H1 (cell line): ENCODE results near the gene MCF2L. TPM values are rescaled to one million over a fixed set of nuclear protein-coding genes. Genes with fewer than 3 reads are reported as not detected.

Experiments used
- CTCF ChIA-PET: fragments of 300-600 bp; sonication (Branson Sonifier 250); formaldehyde crosslinking; loops from one replicate; lab custom pipeline; 2021; ENCODE audit not compliant: partially characterized antibody; lab: Charles Lee
- POLR2A ChIA-PET: fragments of 300-600 bp; sonication (Branson Sonifier 250); formaldehyde crosslinking; loops from one replicate; lab custom pipeline; 2021; ENCODE audit warnings: inconsistent platforms; ENCODE audit not compliant: partially characterized antibody; lab: Charles Lee
- DNase-seq, 2 experiments: peaks; one replicate each; pipeline versions ENCODE4 v3.0.0 to v3.0.0-alpha.2; 2010 to 2022; ENCODE audit warnings: low spot score in 2 of 2, low read depth in 1 of 2, mixed read lengths in 1 of 2
- FAIRE-seq: peaks from 2 replicates; lab custom pipeline; 2011; peaks lifted over from hg19 to GRCh38; lab: Jason Lieb, UNC
- H2AFZ ChIP-seq: 2 replicates; pipeline ENCODE4 v1.8.1; 2012; ENCODE audit warnings: low read length, inconsistent platforms
- H2AK5ac ChIP-seq: 2 replicates; pipeline ENCODE4 v1.6.1; 2013; ENCODE audit warnings: low read depth, low read length
- H2BK120ac ChIP-seq: replicated peaks from 2 replicates; pipeline ENCODE3; 2013; ENCODE audit warnings: low read depth, low read length, inconsistent platforms
- H2BK12ac ChIP-seq: 2 replicates; pipeline ENCODE4 v1.6.1; 2013; ENCODE audit warnings: low read depth, low read length
- H2BK15ac ChIP-seq: 2 replicates; pipeline ENCODE4 v1.6.1; 2013; ENCODE audit warnings: low read length
- H2BK20ac ChIP-seq: 2 replicates; pipeline ENCODE4 v1.6.1; 2013; ENCODE audit warnings: low read length
- H2BK5ac ChIP-seq: 2 replicates; pipeline ENCODE4 v1.6.1; 2013; ENCODE audit warnings: low read depth, low read length
- H3K14ac ChIP-seq: 2 replicates; pipeline ENCODE4 v1.6.1; 2013; ENCODE audit warnings: inconsistent platforms; ENCODE audit not compliant: insufficient read length
- H3K18ac ChIP-seq: 2 replicates; pipeline ENCODE4 v1.6.1; 2013; ENCODE audit warnings: low read length; ENCODE audit errors: extremely low read depth
- H3K23ac ChIP-seq: 2 replicates; pipeline ENCODE4 v1.6.1; 2013; ENCODE audit warnings: inconsistent platforms; ENCODE audit not compliant: insufficient read length
- H3K23me2 ChIP-seq: 2 replicates; pipeline ENCODE4 v1.6.1; 2013; ENCODE audit warnings: low read depth, low read length
- H3K27ac ChIP-seq: 2 replicates; pipeline ENCODE4 v1.6.1; 2011; ENCODE audit warnings: low read depth, low read length, inconsistent platforms
- H3K27me3 ChIP-seq, 4 experiments: replicated peaks in 1 of 4; 1 replicate in 1 of 4; 2 replicates in 3 of 4; pipeline versions ENCODE4 v1.6.1 to v1.8.1; 2011 to 2013; ENCODE audit warnings: low read length in 3 of 4, mild to moderate bottlenecking in 3 of 4, inconsistent platforms in 2 of 4, mixed read lengths in 2 of 4, moderate library complexity in 1 of 4; ENCODE audit not compliant: control insufficient read depth in 3 of 4, insufficient read depth in 3 of 4; ENCODE audit errors: extremely low read depth in 1 of 4
- H3K36me3 ChIP-seq, 4 experiments: 2 replicates each; pipeline versions ENCODE4 v1.6.1 to v1.8.1; 2011 to 2013; ENCODE audit warnings: mild to moderate bottlenecking in 4 of 4, low read length in 3 of 4, moderate library complexity in 2 of 4, control low read depth in 1 of 4, inconsistent platforms in 1 of 4; ENCODE audit not compliant: insufficient read depth in 4 of 4, control insufficient read depth in 2 of 4
- H3K4ac ChIP-seq: replicated peaks from 2 replicates; pipeline ENCODE3; 2013; ENCODE audit warnings: low read length, low read depth, mixed read lengths, inconsistent platforms; ENCODE audit not compliant: insufficient read length
- H3K4me1 ChIP-seq, 4 experiments: replicated peaks in 1 of 4; 1 replicate in 1 of 4; 2 replicates in 3 of 4; pipeline versions ENCODE4 v1.6.1 to v1.8.1; 2011 to 2013; ENCODE audit warnings: low read length in 3 of 4, inconsistent platforms in 2 of 4, mixed read lengths in 1 of 4; ENCODE audit not compliant: insufficient read depth in 4 of 4, control insufficient read depth in 3 of 4
- H3K4me2 ChIP-seq, 2 experiments: 2 replicates each; pipeline versions ENCODE4 v1.6.1 to v1.8.1; 2011 to 2013; ENCODE audit warnings: low read depth in 2 of 2, low read length in 2 of 2, control low read depth in 1 of 2, inconsistent platforms in 1 of 2, mild to moderate bottlenecking in 1 of 2; ENCODE audit not compliant: insufficient read depth in 1 of 2
- H3K4me3 ChIP-seq, 4 experiments: fragments of 200-600, 300-600 bp in 1 of 4; sonication (generic), shearing (Covaris generic), sonication (Bioruptor Twin) in 1 of 4; 2 replicates each; pipeline versions ENCODE4 v1.5.1 to v1.8.1; 2011 to 2016; ENCODE audit warnings: low read length in 4 of 4, low read depth in 3 of 4, control low read depth in 2 of 4, inconsistent platforms in 2 of 4, mild to moderate bottlenecking in 2 of 4, mixed read lengths in 1 of 4, moderate library complexity in 1 of 4; ENCODE audit not compliant: insufficient read depth in 2 of 4; ENCODE audit errors: extremely low read depth in 1 of 4
- H3K56ac ChIP-seq: replicated peaks from 2 replicates; pipeline ENCODE3; 2013; ENCODE audit warnings: low read depth, mild to moderate bottlenecking, mixed read lengths, low read length, inconsistent platforms; ENCODE audit not compliant: insufficient read length
- H3K79me1 ChIP-seq: 2 replicates; pipeline ENCODE4 v1.6.1; 2013; ENCODE audit warnings: low read depth, low read length, control low read depth
- H3K79me2 ChIP-seq, 2 experiments: 2 replicates each; pipeline versions ENCODE4 v1.6.1 to v1.8.1; 2012 to 2013; ENCODE audit warnings: low read length in 2 of 2, mild to moderate bottlenecking in 2 of 2, inconsistent platforms in 1 of 2; ENCODE audit not compliant: insufficient read depth in 2 of 2, control insufficient read depth in 1 of 2
- H3K9ac ChIP-seq, 4 experiments: replicated peaks in 1 of 4; 1 replicate in 1 of 4; 2 replicates in 3 of 4; pipeline versions ENCODE4 v1.6.1 to v1.8.1; 2011 to 2013; ENCODE audit warnings: low read depth in 3 of 4, low read length in 3 of 4, control low read depth in 2 of 4, mild to moderate bottlenecking in 2 of 4, moderate library complexity in 2 of 4, inconsistent platforms in 1 of 4; ENCODE audit errors: extremely low read depth in 1 of 4
- H3K9me3 ChIP-seq, 2 experiments: 2 replicates each; pipeline versions ENCODE4 v1.6.1 to v1.8.1; 2012 to 2013; ENCODE audit warnings: mild to moderate bottlenecking in 2 of 2, moderate library complexity in 2 of 2, control low read depth in 1 of 2, inconsistent platforms in 1 of 2, low read depth in 1 of 2, low read length in 1 of 2, mixed read lengths in 1 of 2; ENCODE audit not compliant: insufficient read depth in 2 of 2
- H4K20me1 ChIP-seq, 2 experiments: replicated peaks in 1 of 2; 2 replicates each; pipeline versions ENCODE3 to v1.8.1; 2011 to 2013; ENCODE audit warnings: inconsistent platforms in 2 of 2, low read length in 2 of 2, mild to moderate bottlenecking in 1 of 2; ENCODE audit not compliant: insufficient read depth in 2 of 2, control insufficient read depth in 1 of 2
- H4K5ac ChIP-seq: 2 replicates; pipeline ENCODE4 v1.6.1; 2013; ENCODE audit warnings: low read length, low read depth, mixed read lengths, inconsistent platforms; ENCODE audit not compliant: insufficient read length
- H4K8ac ChIP-seq: 2 replicates; pipeline ENCODE4 v1.8.0; 2013; ENCODE audit warnings: mild to moderate bottlenecking, moderate library complexity, low read length, inconsistent platforms; ENCODE audit not compliant: insufficient read depth; ENCODE audit errors: extremely low read depth
- H4K91ac ChIP-seq: replicated peaks from 2 replicates; pipeline ENCODE3; 2013; ENCODE audit warnings: low read length, mixed read lengths, inconsistent platforms; ENCODE audit not compliant: insufficient read length
- BACH1 ChIP-seq: IDR thresholded peaks from 2 replicates; pipeline ENCODE4 v1.6.1; 2012; ENCODE audit warnings: low read length, improper control_type of control experiment
- CTBP2 ChIP-seq: IDR thresholded peaks from 2 replicates; pipeline ENCODE4 v1.7.0; 2011; ENCODE audit warnings: borderline replicate concordance, mild to moderate bottlenecking, moderate library complexity, mixed read lengths, low read length; ENCODE audit not compliant: insufficient read depth, insufficient read length
- E2F6 ChIP-seq: IDR thresholded peaks from 2 replicates; pipeline ENCODE4 v1.6.1; 2012; ENCODE audit warnings: inconsistent platforms
- EGR1 ChIP-seq: IDR thresholded peaks from 2 replicates; pipeline ENCODE4 v1.6.1; 2011; ENCODE audit warnings: low read depth, low read length, borderline replicate concordance
- KDM5A ChIP-seq: fragments of 200-600 bp; IDR thresholded peaks from 2 replicates; pipeline ENCODE4 v1.7.1; 2012; ENCODE audit warnings: mild to moderate bottlenecking, low read length, inconsistent platforms, mixed read lengths
- RAD21 ChIP-seq, 2 experiments: IDR thresholded peaks in 1 of 2; conservative IDR thresholded peaks in 1 of 2; 2 replicates each; pipeline ENCODE4 v1.6.1; 2011; ENCODE audit warnings: low read depth in 2 of 2, low read length in 2 of 2, improper control_type of control experiment in 1 of 2, inconsistent platforms in 1 of 2, mild to moderate bottlenecking in 1 of 2, moderate library complexity in 1 of 2
- RFX5 ChIP-seq: IDR thresholded peaks from 2 replicates; pipeline ENCODE4 v1.6.1; 2011; ENCODE audit warnings: low read depth, low read length, improper control_type of control experiment, borderline replicate concordance
- SIN3A ChIP-seq, 2 experiments: IDR thresholded peaks in 1 of 2; conservative IDR thresholded peaks in 1 of 2; 2 replicates each; pipeline ENCODE4 v1.6.1; 2011 to 2012; ENCODE audit warnings: low read length in 2 of 2, improper control_type of control experiment in 1 of 2, low read depth in 1 of 2, mild to moderate bottlenecking in 1 of 2
- TCF12 ChIP-seq: IDR thresholded peaks from 2 replicates; pipeline ENCODE4 v1.6.1; 2011; ENCODE audit warnings: low read depth, mild to moderate bottlenecking, low read length
- TEAD4 ChIP-seq: IDR thresholded peaks from 2 replicates; pipeline ENCODE4 v1.6.1; 2012; ENCODE audit warnings: low read depth, low read length, inconsistent platforms, mixed read lengths
- USF2 ChIP-seq: IDR thresholded peaks from 2 replicates; pipeline ENCODE4 v1.6.1; 2011; ENCODE audit warnings: low read length, improper control_type of control experiment
- WGBS, 2 experiments: shearing (Covaris generic) in 1 of 2; methylation state at CpG; one replicate each; pipeline versions ENCODE4 v1.1.6 to v1.1.7; 2013 to 2015; ENCODE audit warnings: low lambda C conversion rate in 2 of 2, mixed read lengths in 2 of 2, inconsistent platforms in 1 of 2, low coverage in 1 of 2, missing lambda C conversion rate in 1 of 2; ENCODE audit not compliant: insufficient replicate concordance in 2 of 2, insufficient coverage in 1 of 2, insufficient read length in 1 of 2; ENCODE audit errors: extremely low coverage in 1 of 2, missing lambda C conversion rate in 1 of 2; 5-methylcytosine and 5-hydroxymethylcytosine counted together
- polyA plus RNA-seq, 7 experiments: library from polyadenylated mRNA; depleted of rRNA in 3 of 7; stranded (reverse) in 5 of 7; unstranded in 2 of 7; fragments of >200 nt in 5 of 7; fragments of 200-250 nt in 2 of 7; gene quantifications; 1 replicate in 5 of 7; 2 replicates in 1 of 7; 4 replicates in 1 of 7; pipeline versions ENCODE4 v1.2.1 to v1.2.3, GENCODE V29; 2011 to 2013; ENCODE audit warnings: missing spikeins in 2 of 7, mixed read lengths in 2 of 7
- total RNA-seq: library from RNA; stranded (reverse); fragmentation: NEBNext Ultra II Directional; extraction: Animal tissue kit (Norgen Biotek cat#: 25700); gene quantifications from 2 replicates; pipeline ENCODE4 v1.2.1, GENCODE V29; 2021

Gene MCF2L
- total and polyA plus RNA-seq, 2 of the 8 experiments (the other 6 are each of a cell fraction or from before 2014, with no cell fraction given): 10.1 to 24.4 TPM

- Histone ChIP-seq H3K79me2 (no peaks in the 10 kb centered on the region), H3K27ac (no peak overlapping the region), H3K36me3 (no peaks in the 10 kb centered on the region), H4K8ac (no peak overlapping the region), H4K91ac (no peak overlapping the region), H3K4me3 (no peak overlapping the region), H2BK12ac (no peak overlapping the region), H3K4me2 (no peak overlapping the region), H3K79me1 (peaks cover 3% of the 10 kb centered on the region; the same call in 1 of the 2 replicates), H2BK5ac (no peak overlapping the region), H3K9ac (no peak overlapping the region), H4K20me1 (peaks cover 2% of the 10 kb centered on the region in 2 experiments), H3K4ac (no peak overlapping the region), H2AFZ (no peak overlapping the region), H3K4me1 (peaks cover 0 to 4% (median 1%) of the 10 kb centered on the region in 4 experiments; a peak in 1 of 7 replicates), H4K5ac (no peak overlapping the region), H2BK15ac (no peak overlapping the region), H3K27me3 (no peaks in the 10 kb centered on the region), H2AK5ac (no peak overlapping the region), H2BK120ac (no peak overlapping the region), H3K18ac (no peak overlapping the region), H3K23me2 (no peaks in the 10 kb centered on the region), H3K9me3 (no peaks in the 10 kb centered on the region), H2BK20ac (no peak overlapping the region), H3K56ac (no peak overlapping the region), H3K14ac (no peak overlapping the region), H3K23ac (no peak overlapping the region)
- ChIA-PET CTCF (interaction anchor here (0.7 kb wide), 1 partner anchor 11 kb away, joined by 3 read pairs; no protein-coding TSS in a partner anchor), POLR2A (no interaction called here)
- WGBS, 2 experiments: 95% methylated on average over 12 of the region's 14 CpGs; no CpG with 5 or more reads in 1 of the 2 experiments
- DNase-seq: no peak
- FAIRE-seq: no peak
- TF ChIP-seq USF2 (no peak), TEAD4 (no peak), CTBP2 (no peak), TCF12 (no peak), RAD21 (IDR thresholded peaks at IDR 0.05 in 1 of 2, conservative IDR thresholded peaks at IDR 0.05 in 1 of 2; ENCODE audit: low read depth in 2 of 2, low read length in 2 of 2) (no peak), KDM5A (no peak), SIN3A (conservative IDR thresholded peaks at IDR 0.05 in 1 of 2, IDR thresholded peaks at IDR 0.05 in 1 of 2; ENCODE audit: low read depth in 1 of 2, low read length in 2 of 2) (no peak), RFX5 (no peak), BACH1 (no peak), EGR1 (no peak), E2F6 (no peak)
These were observed 35.1 kb downstream of the MCF2L start for GRCh38 chr13:113004126-113004525.
